ENCODE measurements around the gene CT45A3. TPM values are rescaled to one million over a fixed set of nuclear protein-coding genes. Genes with fewer than 3 reads are reported as not detected.

The CT45A3 gene, protein sequence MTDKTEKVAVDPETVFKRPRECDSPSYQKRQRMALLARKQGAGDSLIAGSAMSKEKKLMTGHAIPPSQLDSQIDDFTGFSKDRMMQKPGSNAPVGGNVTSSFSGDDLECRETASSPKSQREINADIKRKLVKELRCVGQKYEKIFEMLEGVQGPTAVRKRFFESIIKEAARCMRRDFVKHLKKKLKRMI
- not detected in 2 replicates for total RNA-seq

DNA sequence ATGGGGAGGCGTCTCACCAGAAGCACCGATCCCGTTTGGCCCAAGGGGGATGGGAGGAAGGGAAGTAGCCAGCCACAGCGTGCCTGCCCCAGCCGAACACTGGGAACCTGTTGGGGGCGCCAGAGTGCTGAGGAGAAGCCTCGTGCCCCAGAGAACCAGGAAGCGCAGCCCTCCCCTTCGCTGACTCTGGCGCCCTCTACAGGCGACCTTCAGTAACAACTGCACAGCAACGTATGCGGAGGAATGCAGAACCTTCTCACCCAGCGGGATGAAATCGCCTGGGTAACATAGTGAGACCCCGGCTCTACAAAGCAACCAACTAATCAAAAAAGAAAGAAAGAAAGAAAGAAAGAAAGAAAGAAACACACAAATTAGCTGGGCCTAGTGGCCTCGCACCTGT, at the start of gene CT45A3:
CT45A3 (minus strand) TSS at position 101 of the 400 bp plus-strand sequence. CDS start 3,747 bp downstream, outside the sequence.

DNA sequence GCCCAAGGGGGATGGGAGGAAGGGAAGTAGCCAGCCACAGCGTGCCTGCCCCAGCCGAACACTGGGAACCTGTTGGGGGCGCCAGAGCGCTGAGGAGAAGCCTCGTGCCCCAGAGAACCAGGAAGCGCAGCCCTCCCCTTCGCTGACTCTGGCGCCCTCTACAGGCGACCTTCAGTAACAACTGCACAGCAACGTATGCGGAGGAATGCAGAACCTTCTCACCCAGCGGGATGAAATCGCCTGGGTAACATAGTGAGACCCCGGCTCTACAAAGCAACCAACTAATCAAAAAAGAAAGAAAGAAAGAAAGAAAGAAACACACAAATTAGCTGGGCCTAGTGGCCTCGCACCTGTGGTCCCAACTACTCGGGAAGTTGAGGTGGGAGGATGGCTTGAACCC, 34.7 kb upstream of the CT45A3 start, which contains the start of gene CT45A6:
CT45A6 (minus strand) TSS at position 101 of the 400 bp plus-strand sequence. CDS start 3,794 bp downstream, outside the sequence.

DNA sequence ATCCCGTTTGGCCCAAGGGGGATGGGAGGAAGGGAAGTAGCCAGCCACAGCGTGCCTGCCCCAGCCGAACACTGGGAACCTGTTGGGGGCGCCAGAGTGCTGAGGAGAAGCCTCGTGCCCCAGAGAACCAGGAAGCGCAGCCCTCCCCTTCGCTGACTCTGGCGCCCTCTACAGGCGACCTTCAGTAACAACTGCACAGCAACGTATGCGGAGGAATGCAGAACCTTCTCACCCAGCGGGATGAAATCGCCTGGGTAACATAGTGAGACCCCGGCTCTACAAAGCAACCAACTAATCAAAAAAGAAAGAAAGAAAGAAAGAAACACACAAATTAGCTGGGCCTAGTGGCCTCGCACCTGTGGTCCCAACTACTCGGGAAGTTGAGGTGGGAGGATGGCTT, 17.4 kb upstream of the CT45A3 start, which contains the start of gene CT45A5:
CT45A5 (minus strand) TSS at position 101 of the 400 bp plus-strand sequence. CDS start 3,774 bp downstream, outside the sequence.

DNA sequence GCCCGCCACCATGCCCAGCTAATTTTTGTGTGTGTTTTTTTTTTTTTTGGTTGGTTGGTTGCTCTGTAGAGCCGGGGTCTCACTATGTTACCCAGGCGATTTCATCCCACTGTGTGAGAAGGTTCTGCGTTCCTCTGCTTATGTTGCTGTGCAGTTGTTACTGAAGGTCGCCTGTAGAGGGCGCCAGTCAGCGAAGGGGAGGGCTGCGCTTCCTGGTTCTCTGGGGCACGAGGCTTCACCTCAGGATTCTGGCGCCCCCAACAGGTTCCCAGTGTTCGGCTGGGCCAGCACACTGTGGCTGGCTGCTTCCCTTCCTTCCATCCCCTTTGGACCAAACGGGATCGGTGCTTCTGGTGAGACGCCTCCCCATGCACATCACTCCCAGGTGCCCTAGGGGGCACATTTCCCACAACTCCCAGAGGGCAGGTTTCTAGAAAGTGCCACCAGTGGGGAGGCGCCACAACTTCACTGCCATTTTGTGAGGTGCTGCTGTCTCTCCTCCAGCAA, 54.8 kb downstream of the CT45A3 start, which contains the start of gene CT45A1:
CT45A1 (plus strand) TSS at position 457 of the 507 bp plus-strand sequence. CDS start 5,302 bp downstream, outside the sequence.

Other genes starting within 250 kb of the CT45A3 start
- 2.5 and 5.4 TPM in 2 replicates for gene INTS6L, start 247.5 kb downstream of the CT45A3 start, total RNA-seq
- not detected in 2 replicates for gene CT45A1, start 54.6 kb downstream of the CT45A3 start, total RNA-seq
- not detected in 2 replicates for gene CT45A5, start 17.3 kb upstream of the CT45A3 start, total RNA-seq
- gene CT45A6, start 34.6 kb upstream of the CT45A3 start, total RNA-seq = not detected in 2 replicates
- gene CT45A2, start 51.8 kb upstream of the CT45A3 start, total RNA-seq = not detected in 2 replicates
- not detected in 2 replicates for gene CT45A7, start 69.1 kb upstream of the CT45A3 start, total RNA-seq
- gene CT45A8, start 86.3 kb upstream of the CT45A3 start, total RNA-seq = not detected in 2 replicates
- gene CT45A9, start 103.6 kb upstream of the CT45A3 start, total RNA-seq = not detected in 2 replicates
- gene CT45A10, start 125.3 kb upstream of the CT45A3 start, total RNA-seq = not detected in 2 replicates
- not detected in 2 replicates for gene SAGE1, start 125.5 kb upstream of the CT45A3 start, total RNA-seq
- gene MMGT1, start 205.8 kb upstream of the CT45A3 start, total RNA-seq = 9.9 and 14.6 TPM in 2 replicates
- gene SLC9A6, start 217.2 kb upstream of the CT45A3 start, total RNA-seq = 22.0 and 29.6 TPM in 2 replicates